GM12865 (cell line): Measurements from ENCODE around the gene CEP57L1.

Experiments used
- DNase-seq: peaks from one replicate; pipeline ENCODE4 v3.0.0; 2010; ENCODE audit warnings: low read depth
- H3K4me3 ChIP-seq: 2 replicates; pipeline ENCODE4 v1.5.1; 2011; ENCODE audit warnings: mild to moderate bottlenecking, low read depth, low read length, control low read depth
- TF ChIP-seq, protein P1 (sequence below): IDR thresholded peaks from 2 replicates; pipeline ENCODE4 v1.5.1; 2011; ENCODE audit warnings: low read length, control low read depth, low read depth, inconsistent platforms; ENCODE audit not compliant: insufficient read depth; ENCODE audit errors: missing control alignments

CEP57L1 gene

DNA sequence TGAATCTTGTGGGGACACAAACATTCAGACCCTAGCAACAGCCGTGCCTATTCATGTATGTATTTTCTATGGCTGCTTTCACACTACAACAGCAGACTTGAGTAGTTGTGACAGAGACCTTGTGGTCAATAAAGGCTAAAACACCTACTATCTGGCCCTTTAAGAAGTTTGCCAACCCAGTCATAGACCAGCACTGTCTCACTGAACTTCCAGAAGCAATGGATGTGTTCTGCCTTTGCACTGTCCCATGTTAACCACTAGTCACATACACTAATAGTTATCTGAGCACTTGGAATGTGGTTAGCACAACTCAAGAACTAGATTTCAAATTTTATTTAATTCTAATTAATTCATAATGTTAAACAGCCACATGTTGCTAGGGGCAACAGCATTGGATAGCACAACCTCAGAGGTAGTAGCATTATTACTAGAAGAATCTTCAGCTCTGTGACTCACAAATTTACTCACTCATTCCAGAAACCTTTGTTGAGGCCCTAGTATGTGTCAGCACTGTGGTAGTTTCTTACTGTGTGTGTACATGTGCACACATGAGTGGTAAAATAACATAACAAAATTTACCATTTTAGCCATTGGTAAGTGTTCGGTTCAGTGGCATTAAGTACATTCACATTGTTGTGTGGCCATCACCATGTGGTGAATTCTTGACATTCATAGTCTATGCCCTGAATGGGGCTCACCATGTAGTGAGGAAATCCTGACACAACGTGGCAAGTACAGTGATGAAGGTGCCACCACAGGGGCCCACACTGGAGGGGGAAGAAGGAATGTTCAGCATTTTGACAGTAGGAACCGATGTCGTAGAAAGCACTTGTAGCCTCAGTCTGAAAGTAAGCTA lies 107.3 kb downstream of the CEP57L1 start:
- no peak overlapping the region for H3K4me3 ChIP-seq
- TF ChIP-seq, protein P1, sequence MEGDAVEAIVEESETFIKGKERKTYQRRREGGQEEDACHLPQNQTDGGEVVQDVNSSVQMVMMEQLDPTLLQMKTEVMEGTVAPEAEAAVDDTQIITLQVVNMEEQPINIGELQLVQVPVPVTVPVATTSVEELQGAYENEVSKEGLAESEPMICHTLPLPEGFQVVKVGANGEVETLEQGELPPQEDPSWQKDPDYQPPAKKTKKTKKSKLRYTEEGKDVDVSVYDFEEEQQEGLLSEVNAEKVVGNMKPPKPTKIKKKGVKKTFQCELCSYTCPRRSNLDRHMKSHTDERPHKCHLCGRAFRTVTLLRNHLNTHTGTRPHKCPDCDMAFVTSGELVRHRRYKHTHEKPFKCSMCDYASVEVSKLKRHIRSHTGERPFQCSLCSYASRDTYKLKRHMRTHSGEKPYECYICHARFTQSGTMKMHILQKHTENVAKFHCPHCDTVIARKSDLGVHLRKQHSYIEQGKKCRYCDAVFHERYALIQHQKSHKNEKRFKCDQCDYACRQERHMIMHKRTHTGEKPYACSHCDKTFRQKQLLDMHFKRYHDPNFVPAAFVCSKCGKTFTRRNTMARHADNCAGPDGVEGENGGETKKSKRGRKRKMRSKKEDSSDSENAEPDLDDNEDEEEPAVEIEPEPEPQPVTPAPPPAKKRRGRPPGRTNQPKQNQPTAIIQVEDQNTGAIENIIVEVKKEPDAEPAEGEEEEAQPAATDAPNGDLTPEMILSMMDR, result no peak
- DNase-seq, result no peak

- no peak overlapping the region for H3K4me3 ChIP-seq
- no peak for DNase-seq
- TF ChIP-seq, protein P1, result no peak
These were observed 109.2 kb downstream of the CEP57L1 start for GRCh38 chr6:109204511-109204910.

DNA sequence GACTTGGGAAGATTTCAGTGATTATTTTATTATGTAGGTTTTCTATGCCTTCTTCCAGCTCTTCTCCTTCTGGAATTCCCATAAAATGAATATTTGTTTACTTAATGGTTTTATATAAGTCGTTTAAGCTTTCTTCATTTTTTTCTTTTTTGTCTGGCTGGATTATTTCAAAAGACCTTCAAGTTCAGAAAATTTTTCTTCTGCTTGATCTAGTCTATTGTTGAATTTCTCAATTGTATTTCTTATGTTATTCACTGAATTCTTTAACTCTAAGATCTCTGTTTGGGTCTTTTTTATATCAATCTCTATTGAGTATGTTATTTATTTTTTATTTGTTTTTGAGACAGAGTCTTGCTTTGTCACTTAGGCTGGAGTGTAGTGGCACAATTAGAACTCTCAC lies 117.4 kb downstream of the CEP57L1 start:
- no peak overlapping the region for H3K4me3 ChIP-seq
- TF ChIP-seq, protein P1, result no peak
- DNase-seq, result no peak
